ENCODE measurements around the gene SMIM36. TPM values are rescaled to one million over a fixed set of nuclear protein-coding genes. Genes with fewer than 3 reads are reported as not detected.

SMIM36 gene
- total RNA-seq, 2 experiments from 2014 or later = not detected

GRCh38 chr17:55480631-55481315 lies 30.5 kb downstream of the SMIM36 start:
- no peak for DNase-seq (ENCODE audit: low spot score)
- no peaks in the 10 kb centered on the region for H3K79me2 ChIP-seq (ENCODE audit: insufficient read depth, low read depth, low read length)
- TF ChIP-seq CTCF (conservative IDR thresholded peaks at IDR 0.05; ENCODE audit: low read length) = no peak
- no peaks in the 10 kb centered on the region for H3K9me3 ChIP-seq (ENCODE audit: low read length)
- H4K20me1 ChIP-seq (ENCODE audit: insufficient read depth, low read length) = no peaks in the 10 kb centered on the region
- H3K27ac ChIP-seq (ENCODE audit: low read depth, low read length, poor library complexity, severe bottlenecking) = no peak overlapping the region
- CTCF ChIA-PET (ENCODE audit: unreplicated experiment) = no interaction called here
- no peak overlapping the region for H3K4me2 ChIP-seq (ENCODE audit: low read length)
- H3K36me3 ChIP-seq (ENCODE audit: insufficient read depth, low read length) = no peaks in the 10 kb centered on the region
- no peak overlapping the region for H3K4me3 ChIP-seq (ENCODE audit: low read depth, low read length, poor library complexity, severe bottlenecking)
- no peaks in the 10 kb centered on the region for H3K4me1 ChIP-seq (ENCODE audit: insufficient read depth, low read length, poor library complexity, severe bottlenecking)
- POLR2A ChIA-PET = interaction anchor here (0.5 to 1.5 kb wide), 4 partner anchors 9 to 1818 kb away, joined by 3 to 5 read pairs (median 3); no protein-coding TSS in a partner anchor
- no TSS peak for BruUV-seq (replicated peaks)
- H3K9me2 ChIP-seq (ENCODE audit: insufficient read depth, low read length) = no peaks in the 10 kb centered on the region
- no peak overlapping the region for H2AFZ ChIP-seq (ENCODE audit: low read length)
- intact Hi-C loops (cut with micrococcal nuclease; ENCODE audit: unreplicated experiment) = no loop called here

- CTCF ChIA-PET (ENCODE audit: unreplicated experiment) = no interaction called here
- POLR2A ChIA-PET = no interaction called here
- no peak for TF ChIP-seq CTCF (conservative IDR thresholded peaks at IDR 0.05; ENCODE audit: low read length)
- no peak for TF ChIP-seq EZH2phosphoT487 (IDR thresholded peaks at IDR 0.05; ENCODE audit: borderline replicate concordance, low read depth, low read length)
- Histone ChIP-seq H3K4me3 (ENCODE audit: low read depth, low read length, poor library complexity, severe bottlenecking) (no peak overlapping the region), H3K36me3 (ENCODE audit: insufficient read depth, low read length) (no peaks in the 10 kb centered on the region), H3K9me2 (ENCODE audit: insufficient read depth, low read length) (no peaks in the 10 kb centered on the region), H2AFZ (ENCODE audit: low read length) (no peak overlapping the region), H3K9me3 (ENCODE audit: low read length) (no peaks in the 10 kb centered on the region), H3K4me1 (ENCODE audit: insufficient read depth, low read length, poor library complexity, severe bottlenecking) (no peaks in the 10 kb centered on the region), H3K4me2 (ENCODE audit: low read length) (no peak overlapping the region), H3K79me2 (ENCODE audit: insufficient read depth, low read depth, low read length) (no peaks in the 10 kb centered on the region), H4K20me1 (ENCODE audit: insufficient read depth, low read length) (no peaks in the 10 kb centered on the region), H3K27ac (ENCODE audit: low read depth, low read length, poor library complexity, severe bottlenecking) (no peak overlapping the region)
- BruUV-seq (replicated peaks) = no TSS peak
- intact Hi-C loops (cut with micrococcal nuclease; ENCODE audit: unreplicated experiment) = no loop called here
- DNase-seq (ENCODE audit: low spot score) = no peak
These were observed 31.3 kb downstream of the SMIM36 start for GRCh38 chr17:55479903-55480302.

GRCh38 chr17:55478971-55479370 lies 32.3 kb downstream of the SMIM36 start:
- no peaks in the 10 kb centered on the region for H3K79me2 ChIP-seq (ENCODE audit: insufficient read depth, low read depth, low read length)
- no TSS peak for BruUV-seq (replicated peaks)
- no peaks in the 10 kb centered on the region for H4K20me1 ChIP-seq (ENCODE audit: insufficient read depth, low read length)
- no peaks in the 10 kb centered on the region for H3K9me2 ChIP-seq (ENCODE audit: insufficient read depth, low read length)
- CTCF ChIA-PET (ENCODE audit: unreplicated experiment) = no interaction called here
- no peak overlapping the region for H3K4me3 ChIP-seq (ENCODE audit: low read depth, low read length, poor library complexity, severe bottlenecking)
- no peak overlapping the region for H2AFZ ChIP-seq (ENCODE audit: low read length)
- POLR2A ChIA-PET = interaction anchor here (0.7 kb wide), 1 partner anchor 46 kb away, joined by 4 read pairs; no protein-coding TSS in a partner anchor
- H3K4me2 ChIP-seq (ENCODE audit: low read length) = no peak overlapping the region
- H3K9me3 ChIP-seq (ENCODE audit: low read length) = no peaks in the 10 kb centered on the region
- H3K36me3 ChIP-seq (ENCODE audit: insufficient read depth, low read length) = no peaks in the 10 kb centered on the region
- intact Hi-C loops (cut with micrococcal nuclease; ENCODE audit: unreplicated experiment) = no loop called here
- no peak for TF ChIP-seq EZH2phosphoT487 (IDR thresholded peaks at IDR 0.05; ENCODE audit: borderline replicate concordance, low read depth, low read length)
- TF ChIP-seq CTCF (conservative IDR thresholded peaks at IDR 0.05; ENCODE audit: low read length) = no peak
- no peaks in the 10 kb centered on the region for H3K4me1 ChIP-seq (ENCODE audit: insufficient read depth, low read length, poor library complexity, severe bottlenecking)
- no peak for DNase-seq (ENCODE audit: low spot score)
- no peak overlapping the region for H3K27ac ChIP-seq (ENCODE audit: low read depth, low read length, poor library complexity, severe bottlenecking)
